ENCODE data around the gene COBL. TPM values are rescaled to one million over a fixed set of nuclear protein-coding genes. Genes with fewer than 3 reads are reported as not detected.
"Not testable (repeated sequence)": the region's sequence is repeated elsewhere in the genome, so short reads cannot be mapped to it uniquely, and the experiment has no call there.

COBL gene
- total RNA-seq, 2 donors from 2014 or later = not detected

GRCh38 chr7:51223505-51223904, 93.1 kb downstream of the COBL start:
- ATAC-seq (replicated peaks) = no peak
- Mint-ChIP-seq H3K27me3 (peaks cover 4% of the 10 kb centered on the region), H3K9me3 (no peaks in the 10 kb centered on the region), H3K36me3 (ENCODE audit: low read depth) (no peaks in the 10 kb centered on the region), H3K4me3 (no peak overlapping the region), H3K27ac (no peak overlapping the region), H3K4me1 (no peaks in the 10 kb centered on the region)

GRCh38 chr7:51222916-51223315, 93.7 kb downstream of the COBL start:
- no peak overlapping the region for H3K4me3 Mint-ChIP-seq
- H3K36me3 Mint-ChIP-seq (ENCODE audit: low read depth) = no peaks in the 10 kb centered on the region
- no peaks in the 10 kb centered on the region for H3K9me3 Mint-ChIP-seq
- H3K4me1 Mint-ChIP-seq = no peaks in the 10 kb centered on the region
- no peak for ATAC-seq (replicated peaks)
- H3K27me3 Mint-ChIP-seq = peaks cover 4% of the 10 kb centered on the region
- no peak overlapping the region for H3K27ac Mint-ChIP-seq

GRCh38 chr7:51220226-51220625, 96.4 kb downstream of the COBL start:
- no peak overlapping the region for H3K4me3 Mint-ChIP-seq
- no peaks in the 10 kb centered on the region for H3K9me3 Mint-ChIP-seq
- ATAC-seq (replicated peaks) = no peak
- H3K36me3 Mint-ChIP-seq (ENCODE audit: low read depth) = no peaks in the 10 kb centered on the region
- no peaks in the 10 kb centered on the region for H3K4me1 Mint-ChIP-seq
- no peaks in the 10 kb centered on the region for H3K27me3 Mint-ChIP-seq
- no peak overlapping the region for H3K27ac Mint-ChIP-seq

- Mint-ChIP-seq H3K27me3 (no peaks in the 10 kb centered on the region), H3K4me1 (no peaks in the 10 kb centered on the region), H3K36me3 (ENCODE audit: low read depth) (no peaks in the 10 kb centered on the region), H3K4me3 (no peak overlapping the region), H3K27ac (no peak overlapping the region), H3K9me3 (no peaks in the 10 kb centered on the region)
- no peak for ATAC-seq (replicated peaks)
Observed at GRCh38 chr7:51219261-51219988, 97.2 kb downstream of the COBL start.

GRCh38 chr7:51217804-51218203, 98.8 kb downstream of the COBL start:
- H3K27ac Mint-ChIP-seq = no peak overlapping the region
- no peaks in the 10 kb centered on the region for H3K36me3 Mint-ChIP-seq (ENCODE audit: low read depth)
- no peaks in the 10 kb centered on the region for H3K9me3 Mint-ChIP-seq
- no peaks in the 10 kb centered on the region for H3K27me3 Mint-ChIP-seq
- no peaks in the 10 kb centered on the region for H3K4me1 Mint-ChIP-seq
- no peak overlapping the region for H3K4me3 Mint-ChIP-seq
- no peak for ATAC-seq (replicated peaks)

- Mint-ChIP-seq H3K27ac (no peak overlapping the region), H3K4me1 (no peaks in the 10 kb centered on the region), H3K36me3 (ENCODE audit: low read depth) (no peaks in the 10 kb centered on the region), H3K4me3 (no peak overlapping the region), H3K9me3 (no peaks in the 10 kb centered on the region), H3K27me3 (no peaks in the 10 kb centered on the region)
- ATAC-seq (replicated peaks) = no peak
Observed at GRCh38 chr7:51214098-51214497, 102.5 kb downstream of the COBL start.

GRCh38 chr7:51213618-51214017, 103.0 kb downstream of the COBL start:
- Mint-ChIP-seq H3K27ac (no peak overlapping the region), H3K4me1 (no peaks in the 10 kb centered on the region), H3K36me3 (ENCODE audit: low read depth) (no peaks in the 10 kb centered on the region), H3K9me3 (no peaks in the 10 kb centered on the region), H3K4me3 (no peak overlapping the region), H3K27me3 (no peaks in the 10 kb centered on the region)
- no peak for ATAC-seq (replicated peaks)

GRCh38 chr7:51210766-51211165, 105.8 kb downstream of the COBL start:
- Mint-ChIP-seq H3K9me3 (peaks cover 3% of the 10 kb centered on the region), H3K36me3 (ENCODE audit: low read depth) (no peaks in the 10 kb centered on the region), H3K4me1 (no peaks in the 10 kb centered on the region)

GRCh38 chr7:51209426-51209825, 107.2 kb downstream of the COBL start:
- no peak for ATAC-seq (replicated peaks)
- Mint-ChIP-seq H3K27ac (no peak overlapping the region), H3K27me3 (no peaks in the 10 kb centered on the region), H3K9me3 (peaks cover 3% of the 10 kb centered on the region), H3K4me1 (no peaks in the 10 kb centered on the region), H3K36me3 (ENCODE audit: low read depth) (no peaks in the 10 kb centered on the region), H3K4me3 (no peak overlapping the region)

More at GRCh38 chr7:51210766-51211165, 105.8 kb downstream of the COBL start:
- Mint-ChIP-seq H3K27ac (no peak overlapping the region), H3K4me3 (no peak overlapping the region), H3K27me3 (no peaks in the 10 kb centered on the region)
- ATAC-seq (replicated peaks) = no peak

GRCh38 chr7:51208125-51208524, 108.5 kb downstream of the COBL start:
- not testable (repeated sequence) for H3K4me1 Mint-ChIP-seq; H3K27me3 Mint-ChIP-seq; H3K4me3 Mint-ChIP-seq; ATAC-seq (replicated peaks); H3K36me3 Mint-ChIP-seq (ENCODE audit: low read depth); H3K27ac Mint-ChIP-seq; H3K9me3 Mint-ChIP-seq

- no peak overlapping the region for H3K4me3 Mint-ChIP-seq
- no peak for ATAC-seq (replicated peaks)
- H3K27ac Mint-ChIP-seq = no peak overlapping the region
- H3K9me3 Mint-ChIP-seq = peaks cover 4% of the 10 kb centered on the region
- peaks cover 36% of the 10 kb centered on the region for H3K27me3 Mint-ChIP-seq
- no peaks in the 10 kb centered on the region for H3K36me3 Mint-ChIP-seq (ENCODE audit: low read depth)
- H3K4me1 Mint-ChIP-seq = no peaks in the 10 kb centered on the region
Observed at GRCh38 chr7:51198654-51199053, 118.0 kb downstream of the COBL start.

DNA sequence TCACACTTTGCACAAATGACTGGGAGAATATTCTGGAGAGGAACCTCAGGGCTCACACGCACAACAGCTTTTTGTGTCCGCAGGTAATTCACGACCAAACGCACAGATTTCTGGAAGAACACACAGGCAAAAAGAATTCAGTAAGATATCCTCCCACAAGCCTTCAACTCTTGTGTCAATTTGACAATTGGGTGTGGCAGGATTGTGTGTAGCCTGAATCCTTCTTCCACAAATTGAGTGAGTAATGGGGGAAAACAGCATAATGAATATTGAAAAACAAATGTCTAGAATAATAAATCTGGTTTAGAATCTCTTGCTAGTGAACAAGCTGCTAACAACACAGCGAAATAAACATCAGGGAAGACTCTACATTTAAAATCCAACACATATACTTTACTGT, 125.6 kb downstream of the COBL start:
- Mint-ChIP-seq H3K4me1 (no peaks in the 10 kb centered on the region), H3K27ac (no peak overlapping the region), H3K36me3 (ENCODE audit: low read depth) (no peaks in the 10 kb centered on the region), H3K27me3 (peaks cover under 1% of the 10 kb centered on the region), H3K4me3 (no peak overlapping the region), H3K9me3 (no peaks in the 10 kb centered on the region)
- no peak for ATAC-seq (replicated peaks)

- Mint-ChIP-seq H3K9me3 (no peaks in the 10 kb centered on the region), H3K4me1 (no peaks in the 10 kb centered on the region), H3K4me3 (no peak overlapping the region), H3K27ac (no peak overlapping the region), H3K27me3 (no peaks in the 10 kb centered on the region), H3K36me3 (ENCODE audit: low read depth) (no peaks in the 10 kb centered on the region)
- ATAC-seq (replicated peaks) = no peak
Observed at GRCh38 chr7:51189777-51190176, 126.8 kb downstream of the COBL start.

GRCh38 chr7:51188987-51189386, 127.6 kb downstream of the COBL start:
- Mint-ChIP-seq H3K36me3 (ENCODE audit: low read depth) (no peaks in the 10 kb centered on the region), H3K9me3 (no peaks in the 10 kb centered on the region), H3K4me1 (no peaks in the 10 kb centered on the region), H3K27me3 (no peaks in the 10 kb centered on the region), H3K4me3 (no peak overlapping the region), H3K27ac (no peak overlapping the region)
- ATAC-seq (replicated peaks) = no peak

- Mint-ChIP-seq H3K4me1 (no peaks in the 10 kb centered on the region), H3K4me3 (no peak overlapping the region), H3K27ac (no peak overlapping the region), H3K36me3 (ENCODE audit: low read depth) (no peaks in the 10 kb centered on the region), H3K27me3 (no peaks in the 10 kb centered on the region), H3K9me3 (no peaks in the 10 kb centered on the region)
- ATAC-seq (replicated peaks) = no peak
Observed at GRCh38 chr7:51187941-51188340, 128.7 kb downstream of the COBL start.

GRCh38 chr7:51186531-51186930, 130.1 kb downstream of the COBL start:
- Mint-ChIP-seq H3K27ac (no peak overlapping the region), H3K4me1 (no peaks in the 10 kb centered on the region)

More at GRCh38 chr7:51186531-51186930, 130.1 kb downstream of the COBL start:
- H3K4me3 Mint-ChIP-seq = no peak overlapping the region
- no peaks in the 10 kb centered on the region for H3K9me3 Mint-ChIP-seq
- peaks cover 4% of the 10 kb centered on the region for H3K27me3 Mint-ChIP-seq
- no peaks in the 10 kb centered on the region for H3K36me3 Mint-ChIP-seq (ENCODE audit: low read depth)
- no peak for ATAC-seq (replicated peaks)
